PC-9 (cell line): ENCODE results near the gene MSANTD1. TPM values are rescaled to one million over a fixed set of nuclear protein-coding genes. Genes with fewer than 3 reads are reported as not detected.

Experiments used
- BruUV-seq: library from RNA; stranded (reverse); fragments of 400-500 nt; replicated peaks from 2 replicates; lab custom pipeline; 2021; lab: Mats Ljungman, UMichigan
- CTCF ChIA-PET: fragments of 300-600 bp; sonication (Branson Sonifier 250); formaldehyde crosslinking; loops from one replicate; lab custom pipeline; 2022; ENCODE audit warnings: antibody characterized with exemption; lab: Charles Lee
- POLR2A ChIA-PET: fragments of 300-600 bp; sonication (Branson Sonifier 250); formaldehyde crosslinking; loops from one replicate; lab custom pipeline; 2022; ENCODE audit warnings: antibody characterized with exemption; ENCODE audit not compliant: unreplicated experiment; lab: Charles Lee
- DNase-seq, 2 experiments: peaks; one replicate each; pipeline versions ENCODE4 v3.0.0 to v3.0.0-alpha.2; 2015 to 2022; ENCODE audit warnings: mixed read lengths in 1 of 2
- H2AFZ ChIP-seq: fragments of 200-600 bp; sonication (generic); 2 replicates; pipeline ENCODE4 v1.8.1; 2017; ENCODE audit warnings: antibody characterized with exemption
- H3F3A ChIP-seq: fragments of 200-600 bp; sonication (generic); 2 replicates; pipeline ENCODE4 v1.8.1; 2017; ENCODE audit warnings: antibody characterized with exemption, mild to moderate bottlenecking, low read depth; ENCODE audit not compliant: insufficient read depth
- H3K27ac ChIP-seq: fragments of 200-600 bp; sonication (generic); 2 replicates; pipeline ENCODE4 v1.6.1; 2016; ENCODE audit warnings: mixed run types
- H3K27me3 ChIP-seq: fragments of 200-600 bp; sonication (generic); 2 replicates; pipeline ENCODE4 v1.6.1; 2016; ENCODE audit warnings: low read depth, mixed run types; ENCODE audit not compliant: insufficient read depth
- H3K36me3 ChIP-seq: fragments of 200-600 bp; sonication (generic); 2 replicates; pipeline ENCODE4 v1.6.1; 2016; ENCODE audit warnings: low read depth, mixed run types
- H3K4me1 ChIP-seq: fragments of 200-600 bp; sonication (generic); replicated peaks from 2 replicates; pipeline ENCODE4 v1.6.1; 2016; ENCODE audit warnings: mixed run types; ENCODE audit not compliant: insufficient read depth
- H3K4me2 ChIP-seq: fragments of 200-600 bp; sonication (generic); 2 replicates; pipeline ENCODE4 v1.6.1; 2017; ENCODE audit warnings: mixed run types
- H3K4me3 ChIP-seq: fragments of 200-600 bp; sonication (generic); 2 replicates; pipeline ENCODE4 v1.6.1; 2016; ENCODE audit warnings: mixed run types
- H3K79me2 ChIP-seq: fragments of 200-600 bp; sonication (generic); 2 replicates; pipeline ENCODE4 v1.6.1; 2017; ENCODE audit warnings: low read depth, mixed run types
- H3K9me2 ChIP-seq: fragments of 200-600 bp; sonication (generic); 2 replicates; pipeline ENCODE4 v1.8.1; 2017; ENCODE audit warnings: mild to moderate bottlenecking; ENCODE audit not compliant: insufficient read depth
- H3K9me3 ChIP-seq: fragments of 200-600 bp; sonication (generic); 2 replicates; pipeline ENCODE4 v1.8.1; 2016; ENCODE audit warnings: low read depth; ENCODE audit not compliant: insufficient read depth
- H4K20me1 ChIP-seq: fragments of 200-600 bp; sonication (generic); 2 replicates; pipeline ENCODE4 v1.8.1; 2017; ENCODE audit not compliant: insufficient read depth
- CTCF ChIP-seq: fragments of 200-600 bp; sonication (generic); conservative IDR thresholded peaks from 2 replicates; pipeline ENCODE4 v1.6.1; 2017; ENCODE audit warnings: mixed run types, antibody characterized with exemption, mild to moderate bottlenecking, moderate library complexity
- EZH2 ChIP-seq: fragments of 200-600 bp; sonication (generic); IDR thresholded peaks from 2 replicates; pipeline ENCODE4 v1.8.0; 2017; ENCODE audit warnings: antibody characterized with exemption, low read depth
- intact Hi-C: fragments of 100-400 bp; cut with micrococcal nuclease; formaldehyde crosslinking; loops from one replicate; pipeline ENCODE4 v1.10.0; 2022; ENCODE audit not compliant: unreplicated experiment
- total RNA-seq: library from RNA; stranded (reverse); gene quantifications from 2 replicates; pipeline ENCODE4 v1.2.3, GENCODE V29; 2021

MSANTD1 gene
- total RNA-seq, 1 experiment from 2014 or later = 3.1 TPM

GRCh38 chr4:3246458-3247398 lies 2.2 kb upstream of the MSANTD1 start:
- Histone ChIP-seq H3K4me1 (no peaks in the 10 kb centered on the region), H3F3A (no peaks in the 10 kb centered on the region), H4K20me1 (no peaks in the 10 kb centered on the region), H3K4me3 (no peak overlapping the region), H3K79me2 (no peaks in the 10 kb centered on the region), H2AFZ (no peak overlapping the region), H3K4me2 (no peak overlapping the region), H3K9me2 (no peaks in the 10 kb centered on the region), H3K27ac (no peak overlapping the region), H3K27me3 (no peaks in the 10 kb centered on the region), H3K9me3 (no peaks in the 10 kb centered on the region), H3K36me3 (no peaks in the 10 kb centered on the region)
- intact Hi-C loops = no loop called here
- no TSS peak for BruUV-seq
- TF ChIP-seq CTCF (no peak), EZH2 (no peak)
- no peak for DNase-seq
- POLR2A ChIA-PET = no interaction called here
- CTCF ChIA-PET = no interaction called here

- Histone ChIP-seq H4K20me1 (no peaks in the 10 kb centered on the region), H2AFZ (no peak overlapping the region), H3K4me3 (no peak overlapping the region), H3F3A (no peaks in the 10 kb centered on the region), H3K36me3 (no peaks in the 10 kb centered on the region), H3K9me3 (no peaks in the 10 kb centered on the region), H3K9me2 (no peaks in the 10 kb centered on the region), H3K79me2 (no peaks in the 10 kb centered on the region), H3K4me1 (no peaks in the 10 kb centered on the region), H3K27ac (no peak overlapping the region), H3K27me3 (no peaks in the 10 kb centered on the region), H3K4me2 (no peak overlapping the region)
- CTCF ChIA-PET = no interaction called here
- no peak for DNase-seq
- TF ChIP-seq CTCF (no peak), EZH2 (no peak)
- POLR2A ChIA-PET = no interaction called here
- intact Hi-C loops = no loop called here
- no TSS peak for BruUV-seq
Observed at GRCh38 chr4:3247399-3248177, 1.4 kb upstream of the MSANTD1 start.

GRCh38 chr4:3248178-3248480 lies 830 bp upstream of the MSANTD1 start:
- no TSS peak for BruUV-seq
- no peak for DNase-seq
- no peaks in the 10 kb centered on the region for H3K27me3 ChIP-seq
- no peak overlapping the region for H2AFZ ChIP-seq
- no peak overlapping the region for H3K27ac ChIP-seq
- H3K4me1 ChIP-seq = no peaks in the 10 kb centered on the region
- H3K9me2 ChIP-seq = no peaks in the 10 kb centered on the region
- no peaks in the 10 kb centered on the region for H3F3A ChIP-seq
- no peaks in the 10 kb centered on the region for H3K9me3 ChIP-seq
- ChIA-PET CTCF (no interaction called here), POLR2A (no interaction called here)
- H3K4me2 ChIP-seq = no peak overlapping the region
- no peaks in the 10 kb centered on the region for H4K20me1 ChIP-seq
- H3K36me3 ChIP-seq = no peaks in the 10 kb centered on the region
- no peaks in the 10 kb centered on the region for H3K79me2 ChIP-seq
- H3K4me3 ChIP-seq = no peak overlapping the region
- intact Hi-C loops = no loop called here
- TF ChIP-seq EZH2 = no peak
- no peak for TF ChIP-seq CTCF
